Measurements from ENCODE around the gene PI4KA. TPM values are rescaled to one million over a fixed set of nuclear protein-coding genes. Genes with fewer than 3 reads are reported as not detected.

PI4KA gene
- total RNA-seq, 2 donors from 2014 or later, result 85.4 to 112 TPM

- no peak overlapping the region for H3K27ac ChIP-seq
- TF ChIP-seq CTCF (IDR thresholded peaks at IDR 0.05), result no peak
- ATAC-seq (ENCODE audit: insufficient number of reproducible peaks, low FRiP score, low read depth), result no peak
- H3K4me1 ChIP-seq (ENCODE audit: control insufficient read depth in 1 of 2, low read depth in 2 of 2), result no peaks in the 10 kb centered on the region
- H3K27me3 ChIP-seq (replicated peaks; ENCODE audit: insufficient read depth), result no peaks in the 10 kb centered on the region
- no peaks in the 10 kb centered on the region for H3K36me3 ChIP-seq
- no peak for DNase-seq (ENCODE audit: low spot score)
- H3K4me3 ChIP-seq, result no peak overlapping the region
- H3K9me3 ChIP-seq, result no peaks in the 10 kb centered on the region
Observed at GRCh38 chr22:20657963-20658362, 200.6 kb downstream of the PI4KA start.

Other genes with a start within 250 kb of the PI4KA start
- not detected for gene SERPIND1, start 84.7 kb downstream of the PI4KA start, total RNA-seq
- 10 to 100 TPM; 18.2 to 20.6 TPM for gene SNAP29, start 196 bp upstream of the PI4KA start, total RNA-seq
- 10 to 100 TPM; 42.1 to 45.2 TPM for gene CRKL, start 58.6 kb upstream of the PI4KA start, total RNA-seq
- 1 to 10 TPM; 3.4 to 5.8 TPM for gene AIFM3, start 108.4 kb upstream of the PI4KA start, total RNA-seq
- gene LZTR1, start 123.5 kb upstream of the PI4KA start, total RNA-seq, result 100 to 1,000 TPM in 1 of 2 donors, 10 to 100 TPM in 1; 96.2 to 105 TPM
- gene THAP7, start 143.3 kb upstream of the PI4KA start, total RNA-seq, result 10 to 100 TPM; 38.3 to 60.0 TPM
- gene P2RX6, start 156.4 kb upstream of the PI4KA start, total RNA-seq, result under 1 TPM in 1 of 2 donors, not detected in 1; 0.81 TPM
- gene SLC7A4, start 173.8 kb upstream of the PI4KA start, total RNA-seq, result 1 to 10 TPM in 1 of 2 donors, not detected in 1; 1.2 TPM
- gene LRRC74B, start 187.1 kb upstream of the PI4KA start, total RNA-seq, result not detected